GM19395 (cell line): ENCODE data around the gene RNF39.
"Not testable (repeated sequence)": the region's sequence is repeated elsewhere in the genome, so short reads cannot be mapped to it uniquely, and the experiment has no call there.

Source experiments
- ATAC-seq: cut with Tn5 transposase; IDR thresholded peaks from one replicate; pipeline ENCODE4 v1.9.1; 2021; ENCODE audit warnings: mild to moderate bottlenecking, moderate library complexity; ENCODE audit not compliant: unreplicated experiment

Gene RNF39, protein sequence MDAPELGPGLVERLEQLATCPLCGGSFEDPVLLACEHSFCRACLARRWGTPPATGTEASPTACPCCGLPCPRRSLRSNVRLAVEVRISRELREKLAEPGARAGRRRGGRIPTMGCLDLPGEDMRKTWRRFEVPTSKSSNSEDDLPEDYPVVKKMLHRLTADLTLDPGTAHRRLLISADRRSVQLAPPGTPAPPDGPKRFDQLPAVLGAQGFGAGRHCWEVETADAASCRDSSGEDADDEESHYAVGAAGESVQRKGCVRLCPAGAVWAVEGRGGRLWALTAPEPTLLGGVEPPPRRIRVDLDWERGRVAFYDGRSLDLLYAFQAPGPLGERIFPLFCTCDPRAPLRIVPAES

GRCh38 chr6:30075094-30075789, at the start of gene RNF39:
TSS of gene RNF39 (minus strand) at chr6:30075769. CDS start at chr6:30075585, 184 bp downstream.
- no peak for ATAC-seq

GRCh38 chr6:30122515-30122914, 46.9 kb upstream of the RNF39 start:
- ATAC-seq: no peak

- ATAC-seq: no peak
Measured at GRCh38 chr6:30121446-30122366, 46.1 kb upstream of the RNF39 start.

DNA sequence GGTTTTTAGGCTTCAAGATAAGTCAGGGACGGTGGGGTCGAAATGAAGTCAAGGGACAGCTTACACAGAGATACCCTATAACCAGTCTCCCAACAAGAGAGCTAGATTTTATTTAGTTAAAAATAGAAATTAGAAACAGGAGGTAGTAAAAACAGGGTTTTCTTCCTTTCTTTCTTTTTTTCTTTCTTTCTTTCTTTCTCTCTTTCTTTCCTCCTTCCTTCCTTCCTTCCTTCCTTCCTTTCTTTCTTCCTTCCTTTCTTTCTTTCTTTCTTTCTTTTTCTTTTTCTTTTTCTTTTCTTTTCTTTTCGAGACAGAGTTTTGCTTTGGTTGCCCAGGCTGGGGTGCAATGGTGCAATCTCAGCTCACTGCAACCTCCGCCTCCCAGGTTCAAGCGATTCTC, 43.1 kb upstream of the RNF39 start:
- ATAC-seq: not testable (repeated sequence)

GRCh38 chr6:30116724-30117123, 41.2 kb upstream of the RNF39 start:
- no peak for ATAC-seq

DNA sequence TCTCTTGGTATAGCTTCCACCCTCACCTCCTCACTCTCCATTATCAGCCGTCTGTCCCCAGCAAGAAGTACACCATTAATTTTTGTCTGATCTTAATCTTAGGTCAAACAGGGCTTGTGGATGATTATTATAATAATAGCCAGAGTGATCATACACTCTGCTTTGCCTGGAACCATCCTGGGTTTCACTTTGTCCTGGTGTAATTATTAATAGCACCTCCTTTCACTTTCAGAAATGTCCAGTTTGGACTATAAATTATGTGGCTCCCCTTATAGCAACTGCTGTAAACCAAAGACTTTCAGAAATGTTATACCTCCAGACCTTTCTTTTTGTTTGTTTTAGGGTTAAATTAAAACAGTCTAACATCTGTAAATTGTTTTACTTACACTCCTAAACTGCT, 38.3 kb upstream of the RNF39 start:
- ATAC-seq: no peak

- no peak for ATAC-seq
Measured at GRCh38 chr6:30113003-30113759, 37.6 kb upstream of the RNF39 start, which contains the start of gene TRIM31. TSS of gene TRIM31 (minus strand) at chr6:30113090. CDS start at chr6:30112805, 285 bp downstream.

DNA sequence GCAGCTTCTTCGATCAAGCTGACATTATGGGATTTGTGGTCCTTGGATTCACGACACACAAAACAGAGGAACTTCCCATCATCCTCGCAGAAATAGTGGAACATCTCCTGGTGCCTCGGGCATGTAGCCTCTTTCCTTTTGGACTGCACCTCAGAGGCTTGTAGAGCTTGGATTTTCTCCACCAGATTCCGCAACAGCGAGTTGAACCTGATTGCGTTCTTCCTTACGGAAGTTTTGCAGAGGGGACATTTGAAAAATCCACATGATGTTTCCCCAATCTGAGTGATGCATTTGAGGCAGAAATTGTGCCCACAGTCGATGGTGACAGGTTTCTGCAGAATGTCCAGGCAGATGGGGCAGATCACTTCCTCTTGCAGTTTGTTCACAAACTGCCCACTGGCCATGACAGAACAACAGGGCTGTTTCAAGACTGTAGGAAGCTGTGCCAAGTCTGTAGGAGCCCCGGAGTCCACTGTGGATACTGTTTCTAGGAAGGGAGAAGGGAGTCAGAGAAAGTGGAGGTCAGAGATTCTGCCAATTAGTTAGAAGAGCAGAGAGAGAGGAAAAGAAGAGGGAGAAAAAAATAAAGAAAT, 36.9 kb upstream of the RNF39 start:
- no peak for ATAC-seq

DNA sequence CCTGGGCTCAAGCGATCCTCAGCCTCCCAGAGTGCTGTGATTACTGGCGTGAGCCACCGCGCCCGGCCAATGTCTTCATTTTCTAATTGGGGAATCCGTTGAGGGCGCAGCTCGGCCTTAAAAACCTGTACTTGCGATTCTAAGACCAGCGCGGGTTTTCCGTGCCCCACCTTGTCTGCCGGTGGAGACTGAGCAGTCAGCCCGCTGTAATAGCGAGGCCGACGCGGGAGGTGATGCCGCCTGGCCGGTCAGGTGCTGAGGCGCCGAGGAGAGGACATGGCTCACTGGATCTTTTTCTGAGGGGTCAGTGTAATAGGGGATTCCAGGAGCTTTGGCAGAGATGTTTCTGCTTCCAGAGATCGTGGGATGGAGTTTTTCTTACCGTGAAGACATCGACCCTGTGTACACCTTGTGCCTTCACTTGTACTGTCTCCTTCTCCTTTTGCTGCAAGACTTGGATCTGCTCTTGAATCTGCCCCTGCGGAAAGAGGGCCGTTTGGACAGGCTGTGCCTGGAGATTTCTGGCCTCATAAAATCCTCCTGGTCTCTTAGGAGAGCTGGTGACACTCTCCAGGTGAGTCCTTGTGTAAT, 35.8 kb upstream of the RNF39 start:
- no peak for ATAC-seq

GRCh38 chr6:30104661-30105060, 29.1 kb upstream of the RNF39 start:
- ATAC-seq: no peak

DNA sequence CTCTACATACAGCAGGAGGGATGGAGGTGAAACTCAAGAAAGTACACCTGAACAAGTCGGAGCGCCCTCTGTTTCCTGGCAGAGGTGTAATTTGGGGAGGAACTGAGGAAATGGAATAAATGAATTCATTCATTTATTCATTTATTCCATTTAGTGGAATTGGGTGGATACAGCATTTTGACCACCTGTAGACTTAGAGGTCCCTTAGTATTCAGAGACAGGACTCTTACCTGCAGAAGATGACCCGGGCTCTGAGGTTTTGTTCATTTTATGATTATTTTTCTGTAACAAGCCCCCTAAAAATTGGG, 28.3 kb upstream of the RNF39 start:
- no peak for ATAC-seq

DNA sequence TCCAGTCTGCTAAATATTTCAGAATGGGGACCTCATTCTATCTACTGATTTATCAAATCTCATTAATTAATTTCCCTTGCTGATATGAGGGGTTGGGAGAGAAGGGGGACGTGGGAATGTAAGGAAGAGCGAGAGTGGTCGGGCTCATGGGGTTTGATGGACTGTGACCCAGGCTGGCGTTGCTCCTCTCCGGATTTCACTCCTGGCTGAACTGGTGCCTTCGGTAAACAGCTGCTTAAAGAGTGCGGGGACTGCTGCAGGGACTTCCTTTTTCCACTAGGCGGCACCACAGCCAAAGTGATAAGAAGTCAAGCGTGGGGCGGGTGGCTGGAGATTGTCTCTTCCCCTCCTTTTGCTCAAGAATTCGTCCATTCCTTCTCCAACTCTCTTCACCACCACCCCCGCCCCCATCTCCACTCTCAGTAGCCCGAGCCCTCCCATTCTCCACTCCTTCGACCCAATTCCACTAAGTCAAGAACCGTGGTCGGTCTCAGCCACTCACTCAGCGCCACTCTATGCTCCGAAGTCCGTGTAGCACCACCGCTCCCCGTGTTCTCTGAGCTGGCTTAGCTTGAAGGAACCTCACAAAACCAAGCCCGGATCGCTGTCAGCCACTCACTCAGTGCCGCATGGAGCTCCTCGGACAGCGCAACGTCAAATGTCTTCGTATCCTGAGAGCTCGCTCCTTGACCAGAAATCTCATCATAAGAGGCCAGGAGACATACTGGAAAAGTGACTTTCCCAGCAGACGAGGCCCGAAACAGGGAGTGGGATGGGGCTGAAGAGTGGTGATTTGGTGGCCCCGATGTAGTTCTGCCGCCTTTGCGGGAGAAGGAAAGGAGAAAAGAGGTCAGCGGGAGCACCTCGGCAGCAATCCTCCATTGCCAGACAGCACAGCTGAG, 27.7 kb upstream of the RNF39 start:
- peak; percentile 77 for ATAC-seq

GRCh38 chr6:30102414-30102969, 26.9 kb upstream of the RNF39 start:
- ATAC-seq: no peak

- ATAC-seq: no peak
Measured at GRCh38 chr6:30101444-30102413, 26.2 kb upstream of the RNF39 start.

GRCh38 chr6:30100585-30101443, 25.2 kb upstream of the RNF39 start:
- no peak for ATAC-seq

- ATAC-seq: no peak
Measured at GRCh38 chr6:30100154-30100553, 24.6 kb upstream of the RNF39 start.
